NCI-H2196 (cell line): Measurements from ENCODE around the gene NAPSA.
"Not testable (repeated sequence)": the region's sequence is repeated elsewhere in the genome, so short reads cannot be mapped to it uniquely, and the experiment has no call there.

Experiments
- DNase-seq: peaks from one replicate; lab custom pipeline; 2025; ENCODE audit not compliant: unreplicated experiment; lab: John Stamatoyannopoulos, UW

The NAPSA gene

GRCh38 chr19:50331994-50332243 is 33.5 kb downstream of the NAPSA start:
- no peak for DNase-seq

- no peak for DNase-seq
Observed at GRCh38 chr19:50331221-50331993, 34.0 kb downstream of the NAPSA start.

- DNase-seq = peak; percentile 94
Observed at GRCh38 chr19:50330365-50331078, 34.9 kb downstream of the NAPSA start.

GRCh38 chr19:50329926-50330294 is 35.5 kb downstream of the NAPSA start:
- not testable (repeated sequence) for DNase-seq

GRCh38 chr19:50329146-50329925 is 36.1 kb downstream of the NAPSA start, which contains the start of gene KCNC3:
TSS of gene KCNC3 (minus strand) at chr19:50329377. CDS start at chr19:50329082, 295 bp downstream.
- peak; percentile 98 for DNase-seq

- no peak for DNase-seq
Observed at GRCh38 chr19:50328873-50329145, 36.6 kb downstream of the NAPSA start.

GRCh38 chr19:50328224-50328872 is 37.1 kb downstream of the NAPSA start:
- DNase-seq = peak; percentile 56

- no peak for DNase-seq
Observed at GRCh38 chr19:50327461-50328223, 37.8 kb downstream of the NAPSA start.

GRCh38 chr19:50327013-50327412 is 38.4 kb downstream of the NAPSA start:
- DNase-seq = no peak

GRCh38 chr19:50326101-50326664 is 39.3 kb downstream of the NAPSA start:
- DNase-seq = no peak

GRCh38 chr19:50325310-50326100 is 39.9 kb downstream of the NAPSA start:
- DNase-seq = peak; percentile 98

GRCh38 chr19:50324331-50324730 is 41.1 kb downstream of the NAPSA start:
- no peak for DNase-seq

GRCh38 chr19:50323782-50324133 is 41.7 kb downstream of the NAPSA start:
- DNase-seq = no peak

GRCh38 chr19:50322931-50323781 is 42.3 kb downstream of the NAPSA start:
- DNase-seq = no peak

- DNase-seq = no peak
Observed at GRCh38 chr19:50322234-50322633, 43.2 kb downstream of the NAPSA start.

- no peak for DNase-seq
Observed at GRCh38 chr19:50321831-50322230, 43.6 kb downstream of the NAPSA start.

GRCh38 chr19:50320596-50320995 is 44.8 kb downstream of the NAPSA start:
- no peak for DNase-seq

- no peak for DNase-seq
Observed at GRCh38 chr19:50320051-50320450, 45.4 kb downstream of the NAPSA start.

GRCh38 chr19:50319156-50319555 is 46.3 kb downstream of the NAPSA start:
- no peak for DNase-seq
